Measurements from ENCODE around the gene PGM5.
"Not testable (repeated sequence)": the region's sequence is repeated elsewhere in the genome, so short reads cannot be mapped to it uniquely, and the experiment has no call there.

PGM5 gene

GRCh38 chr9:68366933-68367547 lies 10.6 kb downstream of the PGM5 start:
- DNase-seq (ENCODE audit: low read depth); H3K4me3 ChIP-seq (ENCODE audit: low read depth, low read length): not testable (repeated sequence)

GRCh38 chr9:68375789-68376188 lies 19.4 kb downstream of the PGM5 start:
- H3K4me3 ChIP-seq (ENCODE audit: low read depth, low read length); DNase-seq (ENCODE audit: low read depth): not testable (repeated sequence)

- H3K4me3 ChIP-seq (ENCODE audit: low read depth, low read length); DNase-seq (ENCODE audit: low read depth): not testable (repeated sequence)
These were observed 21.3 kb downstream of the PGM5 start for GRCh38 chr9:68377723-68378122.

- not testable (repeated sequence) for H3K4me3 ChIP-seq (ENCODE audit: low read depth, low read length); DNase-seq (ENCODE audit: low read depth)
These were observed 27.5 kb downstream of the PGM5 start for GRCh38 chr9:68383894-68384293.

GRCh38 chr9:68389558-68389957 lies 33.1 kb downstream of the PGM5 start:
- H3K4me3 ChIP-seq (ENCODE audit: low read depth, low read length); DNase-seq (ENCODE audit: low read depth): not testable (repeated sequence)

GRCh38 chr9:68390737-68391136 lies 34.3 kb downstream of the PGM5 start:
- H3K4me3 ChIP-seq (ENCODE audit: low read depth, low read length); DNase-seq (ENCODE audit: low read depth): not testable (repeated sequence)

GRCh38 chr9:68396411-68397094 lies 40.1 kb downstream of the PGM5 start:
- H3K4me3 ChIP-seq (ENCODE audit: low read depth, low read length); DNase-seq (ENCODE audit: low read depth): not testable (repeated sequence)

- peak; percentile 51 for DNase-seq (ENCODE audit: low read depth)
- not testable (repeated sequence) for H3K4me3 ChIP-seq (ENCODE audit: low read depth, low read length)
These were observed 40.6 kb downstream of the PGM5 start for GRCh38 chr9:68397095-68397423.

- not testable (repeated sequence) for H3K4me3 ChIP-seq (ENCODE audit: low read depth, low read length); DNase-seq (ENCODE audit: low read depth)
These were observed 41.4 kb downstream of the PGM5 start for GRCh38 chr9:68397796-68398195.

GRCh38 chr9:68398324-68398723 lies 41.9 kb downstream of the PGM5 start:
- DNase-seq (ENCODE audit: low read depth); H3K4me3 ChIP-seq (ENCODE audit: low read depth, low read length): not testable (repeated sequence)

- H3K4me3 ChIP-seq (ENCODE audit: low read depth, low read length); DNase-seq (ENCODE audit: low read depth): not testable (repeated sequence)
These were observed 48.2 kb downstream of the PGM5 start for GRCh38 chr9:68404421-68405185.

GRCh38 chr9:68411865-68412264 lies 55.5 kb downstream of the PGM5 start:
- H3K4me3 ChIP-seq (ENCODE audit: low read depth, low read length); DNase-seq (ENCODE audit: low read depth): not testable (repeated sequence)

GRCh38 chr9:68412754-68413153 lies 56.3 kb downstream of the PGM5 start:
- not testable (repeated sequence) for DNase-seq (ENCODE audit: low read depth); H3K4me3 ChIP-seq (ENCODE audit: low read depth, low read length)

GRCh38 chr9:68415065-68415464 lies 58.7 kb downstream of the PGM5 start:
- DNase-seq (ENCODE audit: low read depth), result not testable (repeated sequence)

GRCh38 chr9:68416936-68417564 lies 60.6 kb downstream of the PGM5 start:
- no peak for DNase-seq (ENCODE audit: low read depth)
- H3K4me3 ChIP-seq (ENCODE audit: low read depth, low read length), result no peak overlapping the region

More at GRCh38 chr9:68415065-68415464, 58.7 kb downstream of the PGM5 start:
- not testable (repeated sequence) for H3K4me3 ChIP-seq (ENCODE audit: low read depth, low read length)

- no peak for DNase-seq (ENCODE audit: low read depth)
- H3K4me3 ChIP-seq (ENCODE audit: low read depth, low read length), result no peak overlapping the region
These were observed 61.4 kb downstream of the PGM5 start for GRCh38 chr9:68417762-68418161.

- no peak for DNase-seq (ENCODE audit: low read depth)
- no peak overlapping the region for H3K4me3 ChIP-seq (ENCODE audit: low read depth, low read length)
These were observed 61.9 kb downstream of the PGM5 start for GRCh38 chr9:68418259-68418845.

GRCh38 chr9:68419901-68420300 lies 63.5 kb downstream of the PGM5 start:
- DNase-seq (ENCODE audit: low read depth), result no peak

GRCh38 chr9:68426755-68427154 lies 70.3 kb downstream of the PGM5 start:
- H3K4me3 ChIP-seq (ENCODE audit: low read depth, low read length), result no peak overlapping the region
- no peak for DNase-seq (ENCODE audit: low read depth)

More at GRCh38 chr9:68419901-68420300, 63.5 kb downstream of the PGM5 start:
- H3K4me3 ChIP-seq (ENCODE audit: low read depth, low read length), result no peak overlapping the region

Measured in skeletal muscle cell (primary cell).